Hepatocyte (in vitro differentiated cells): ENCODE data around the gene DKK3.

ENCODE experiments used
- EZH2 ChIP-seq: fragments of 200-600 bp; sonication (generic); IDR thresholded peaks from 2 replicates; pipeline ENCODE4 v1.6.1; 2016; ENCODE audit warnings: antibody characterized with exemption, mild to moderate bottlenecking, borderline replicate concordance
- TF ChIP-seq, protein P1 (sequence below): fragments of 200-600 bp; sonication (generic); IDR thresholded peaks from 2 replicates; pipeline ENCODE4 v1.5.1; 2016; ENCODE audit warnings: antibody characterized with exemption, mild to moderate bottlenecking; ENCODE audit not compliant: poor library complexity

DNA sequence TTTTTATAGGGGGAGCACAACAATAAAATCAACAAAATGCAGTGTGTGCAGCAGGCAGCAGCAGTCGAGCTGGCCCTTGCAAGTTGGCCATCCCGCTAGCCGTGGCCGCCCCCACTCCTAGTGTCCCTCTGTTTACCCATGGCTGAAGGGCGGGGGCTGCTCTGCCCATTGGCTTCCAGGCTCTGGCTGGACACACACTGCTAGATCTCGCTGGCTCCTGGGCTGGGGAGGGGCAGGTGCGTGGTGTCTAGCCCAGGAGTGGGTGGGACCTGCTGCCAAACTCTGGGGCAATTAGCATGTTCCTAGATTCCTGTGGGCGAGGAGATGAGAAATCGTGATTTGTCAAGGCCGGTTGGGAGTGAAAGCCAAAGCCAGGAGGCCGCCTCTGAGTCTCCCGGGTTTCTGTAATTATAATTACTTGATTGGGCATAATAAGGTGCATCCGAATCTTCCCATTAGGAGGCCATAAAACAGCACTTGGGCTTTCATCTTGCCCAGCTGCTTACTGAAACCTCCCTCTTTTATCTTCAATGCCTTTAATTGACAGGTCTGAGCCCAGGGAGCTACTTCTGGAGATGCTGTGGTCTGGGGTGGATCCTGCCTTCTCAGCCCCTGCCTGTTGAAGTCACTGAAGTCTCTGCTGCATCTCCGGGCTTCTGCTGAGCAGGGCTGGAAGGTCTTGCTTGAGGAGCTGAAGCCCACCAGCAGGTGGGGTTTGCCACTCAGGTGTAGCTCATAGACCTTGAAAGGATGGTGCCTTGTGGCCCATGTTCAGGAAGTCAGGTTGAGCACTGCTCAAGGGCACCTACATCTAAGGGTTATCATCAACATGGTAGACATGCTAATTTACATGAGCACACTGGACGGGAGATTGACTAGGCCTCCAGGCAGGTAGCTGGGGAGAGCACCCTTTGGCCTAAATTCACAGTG lies 44.5 kb upstream of the DKK3 start:
- TF ChIP-seq, protein P1, sequence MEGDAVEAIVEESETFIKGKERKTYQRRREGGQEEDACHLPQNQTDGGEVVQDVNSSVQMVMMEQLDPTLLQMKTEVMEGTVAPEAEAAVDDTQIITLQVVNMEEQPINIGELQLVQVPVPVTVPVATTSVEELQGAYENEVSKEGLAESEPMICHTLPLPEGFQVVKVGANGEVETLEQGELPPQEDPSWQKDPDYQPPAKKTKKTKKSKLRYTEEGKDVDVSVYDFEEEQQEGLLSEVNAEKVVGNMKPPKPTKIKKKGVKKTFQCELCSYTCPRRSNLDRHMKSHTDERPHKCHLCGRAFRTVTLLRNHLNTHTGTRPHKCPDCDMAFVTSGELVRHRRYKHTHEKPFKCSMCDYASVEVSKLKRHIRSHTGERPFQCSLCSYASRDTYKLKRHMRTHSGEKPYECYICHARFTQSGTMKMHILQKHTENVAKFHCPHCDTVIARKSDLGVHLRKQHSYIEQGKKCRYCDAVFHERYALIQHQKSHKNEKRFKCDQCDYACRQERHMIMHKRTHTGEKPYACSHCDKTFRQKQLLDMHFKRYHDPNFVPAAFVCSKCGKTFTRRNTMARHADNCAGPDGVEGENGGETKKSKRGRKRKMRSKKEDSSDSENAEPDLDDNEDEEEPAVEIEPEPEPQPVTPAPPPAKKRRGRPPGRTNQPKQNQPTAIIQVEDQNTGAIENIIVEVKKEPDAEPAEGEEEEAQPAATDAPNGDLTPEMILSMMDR = peak; percentile 5
- TF ChIP-seq EZH2 = no peak
